H9 (cell line): ENCODE measurements around the gene ANO2. TPM values are rescaled to one million over a fixed set of nuclear protein-coding genes. Genes with fewer than 3 reads are reported as not detected.

Experiments
- DNase-seq: peaks from one replicate; pipeline ENCODE4 v3.0.0-alpha.2; 2017
- H2AFZ ChIP-seq: one replicate; pipeline ENCODE4 v1.6.1; 2013; ENCODE audit warnings: mild to moderate bottlenecking, low read length, control low read depth, moderate library complexity
- H2AK5ac ChIP-seq: 2 replicates; pipeline ENCODE4 v1.6.1; 2013; ENCODE audit warnings: low read length, control low read depth, mixed read lengths; ENCODE audit not compliant: insufficient read length
- H2BK120ac ChIP-seq: one replicate; pipeline ENCODE4 v1.6.1; 2013; ENCODE audit warnings: low read depth, mild to moderate bottlenecking, low read length, control low read depth, inconsistent platforms; ENCODE audit not compliant: poor library complexity, severe bottlenecking
- H2BK12ac ChIP-seq: 2 replicates; pipeline ENCODE4 v1.6.1; 2013; ENCODE audit warnings: low read length, control low read depth, mixed read lengths, low read depth; ENCODE audit not compliant: insufficient read length
- H2BK15ac ChIP-seq: 2 replicates; pipeline ENCODE4 v1.6.1; 2013; ENCODE audit warnings: low read depth, low read length, control low read depth
- H2BK20ac ChIP-seq: one replicate; pipeline ENCODE4 v1.6.1; 2013; ENCODE audit warnings: low read depth, mild to moderate bottlenecking, low read length, control low read depth, inconsistent platforms; ENCODE audit not compliant: poor library complexity, severe bottlenecking
- H2BK5ac ChIP-seq: 2 replicates; pipeline ENCODE4 v1.6.1; 2013; ENCODE audit warnings: low read length, control low read depth, mixed read lengths; ENCODE audit not compliant: insufficient read length
- H3K14ac ChIP-seq: 2 replicates; pipeline ENCODE4 v1.6.1; 2013; ENCODE audit warnings: low read length, control low read depth; ENCODE audit not compliant: insufficient read depth
- H3K18ac ChIP-seq: 2 replicates; pipeline ENCODE4 v1.6.1; 2013; ENCODE audit warnings: low read depth, mild to moderate bottlenecking, mixed read lengths, low read length, control low read depth; ENCODE audit not compliant: insufficient read length
- H3K23ac ChIP-seq: 2 replicates; pipeline ENCODE4 v1.6.1; 2013; ENCODE audit warnings: low read length, control low read depth, mixed read lengths, low read depth; ENCODE audit not compliant: insufficient read length
- H3K23me2 ChIP-seq: 2 replicates; pipeline ENCODE4 v1.6.1; 2013; ENCODE audit warnings: low read depth, mild to moderate bottlenecking, mixed read lengths, low read length, control low read depth; ENCODE audit not compliant: insufficient read length, poor library complexity, severe bottlenecking
- H3K27ac ChIP-seq: 2 replicates; pipeline ENCODE4 v1.5.1; 2013; ENCODE audit warnings: low read length, control low read depth, mixed read lengths, low read depth; ENCODE audit not compliant: insufficient read length
- H3K27me3 ChIP-seq: 2 replicates; pipeline ENCODE4 v1.6.1; 2013; ENCODE audit warnings: low read length, control low read depth, inconsistent platforms; ENCODE audit not compliant: insufficient read depth
- H3K4ac ChIP-seq: 2 replicates; pipeline ENCODE4 v1.6.1; 2013; ENCODE audit warnings: low read depth, mild to moderate bottlenecking, control low read depth, inconsistent platforms, low read length, moderate library complexity
- H3K4me1 ChIP-seq: 2 replicates; pipeline ENCODE4 v1.6.1; 2013; ENCODE audit warnings: low read length, control low read depth, inconsistent platforms; ENCODE audit not compliant: insufficient read depth
- H3K4me2 ChIP-seq: 2 replicates; pipeline ENCODE4 v1.6.1; 2013; ENCODE audit warnings: low read length, control low read depth, mixed read lengths; ENCODE audit not compliant: insufficient read length, insufficient read depth
- H3K56ac ChIP-seq: 2 replicates; pipeline ENCODE4 v1.6.1; 2013; ENCODE audit warnings: low read depth, mild to moderate bottlenecking, mixed read lengths, low read length, control low read depth; ENCODE audit not compliant: insufficient read length
- H3K79me1 ChIP-seq: 2 replicates; pipeline ENCODE4 v1.6.1; 2013; ENCODE audit warnings: low read depth, mild to moderate bottlenecking, moderate library complexity, low read length, control low read depth, inconsistent platforms; ENCODE audit not compliant: insufficient read depth, poor library complexity, severe bottlenecking
- H3K79me2 ChIP-seq: 2 replicates; pipeline ENCODE4 v1.6.1; 2013; ENCODE audit warnings: low read length, control low read depth, inconsistent platforms; ENCODE audit not compliant: insufficient read depth
- H3K9ac ChIP-seq: 2 replicates; pipeline ENCODE4 v1.6.1; 2013; ENCODE audit warnings: low read length, control low read depth, mixed read lengths; ENCODE audit not compliant: insufficient read length; ENCODE audit errors: extremely low read depth
- H3K9me3 ChIP-seq: one replicate; pipeline ENCODE4 v1.6.1; 2013; ENCODE audit warnings: low read depth, low read length, inconsistent platforms; ENCODE audit not compliant: control insufficient read depth
- H3T11ph ChIP-seq: one replicate; pipeline ENCODE4 v1.6.1; 2013; ENCODE audit warnings: mild to moderate bottlenecking, low read length, control low read depth, inconsistent platforms
- H4K20me1 ChIP-seq: one replicate; pipeline ENCODE4 v1.6.1; 2013; ENCODE audit not compliant: control insufficient read depth, insufficient read length, insufficient read depth
- H4K5ac ChIP-seq: 2 replicates; pipeline ENCODE4 v1.6.1; 2013; ENCODE audit warnings: low read depth, mild to moderate bottlenecking, mixed read lengths, low read length, control low read depth; ENCODE audit not compliant: insufficient read length
- H4K8ac ChIP-seq: replicated peaks from 2 replicates; pipeline ENCODE4 v1.6.1; 2013; ENCODE audit warnings: low read length, control low read depth, mixed read lengths, low read depth; ENCODE audit not compliant: insufficient read length
- H4K91ac ChIP-seq: 2 replicates; pipeline ENCODE4 v1.6.1; 2013; ENCODE audit warnings: low read depth, mild to moderate bottlenecking, moderate library complexity, mixed read lengths, low read length, control low read depth; ENCODE audit not compliant: insufficient read length
- H3K27ac Mint-ChIP-seq, 3 experiments: 2 replicates in 2 of 3; 3 replicates in 1 of 3; pipeline ENCODE4 v1.8.0; 2020 to 2021; ENCODE audit warnings: mixed read lengths in 3 of 3, mild to moderate bottlenecking in 1 of 3, moderate library complexity in 1 of 3
- H3K27me3 Mint-ChIP-seq: 2 replicates; pipeline ENCODE4 v1.8.0; 2021; ENCODE audit warnings: low read depth, mild to moderate bottlenecking, moderate library complexity, mixed read lengths
- H3K36me3 Mint-ChIP-seq, 3 experiments: 2 replicates in 2 of 3; 3 replicates in 1 of 3; pipeline ENCODE4 v1.8.0; 2020 to 2021; ENCODE audit warnings: low read depth in 3 of 3, mixed read lengths in 3 of 3; ENCODE audit not compliant: insufficient read depth in 1 of 3
- H3K4me1 Mint-ChIP-seq, 2 experiments: 2 replicates each; pipeline ENCODE4 v1.8.0; 2020; ENCODE audit warnings: mixed read lengths in 2 of 2
- H3K4me3 Mint-ChIP-seq, 2 experiments: 2 replicates in 1 of 2; 3 replicates in 1 of 2; pipeline ENCODE4 v1.8.0; 2020 to 2021; ENCODE audit warnings: mild to moderate bottlenecking in 2 of 2, mixed read lengths in 2 of 2, moderate library complexity in 1 of 2
- H3K9me3 Mint-ChIP-seq, 2 experiments: 2 replicates in 1 of 2; 3 replicates in 1 of 2; pipeline ENCODE4 v1.8.0; 2020; ENCODE audit warnings: mild to moderate bottlenecking in 2 of 2, mixed read lengths in 2 of 2, moderate library complexity in 1 of 2
- CTCF ChIP-seq: fragments of 200-600 bp; sonication (generic); conservative IDR thresholded peaks from 3 replicates; pipeline ENCODE4 v1.8.0; 2021; ENCODE audit warnings: antibody characterized with exemption, mild to moderate bottlenecking
- WGBS: extraction: QIAGEN DNeasy Blood & Tissue Kit; methylation state at CpG from one replicate; pipeline ENCODE4 v1.1.7; 2013; ENCODE audit warnings: missing lambda C conversion rate, low lambda C conversion rate, mixed read lengths; ENCODE audit not compliant: insufficient read length; ENCODE audit errors: extremely low coverage; 5-methylcytosine and 5-hydroxymethylcytosine counted together
- total RNA-seq: library from RNA; stranded (reverse); gene quantifications from 2 replicates; pipeline ENCODE4 v1.2.1, GENCODE V29; 2021

The ANO2 gene
- total RNA-seq, 1 experiment from 2014 or later = 3.8 TPM

- no peak for TF ChIP-seq CTCF
- Histone ChIP-seq H3K18ac (no peak overlapping the region), H2BK20ac (no peak overlapping the region), H3K27me3 (no peaks in the 10 kb centered on the region), H3K4me1 (0 out of 2 replicates have a peak, but pooled peaks cover 2% of the 10 kb centered on the region), H2BK120ac (no peak overlapping the region), H3K23ac (no peak overlapping the region), H2BK12ac (no peak overlapping the region), H3K79me1 (no peaks in the 10 kb centered on the region), H3K79me2 (no peaks in the 10 kb centered on the region), H3K14ac (no peak overlapping the region), H4K5ac (no peak overlapping the region), H3K27ac (no peak overlapping the region), H3T11ph (no peak overlapping the region), H2AFZ (no peak overlapping the region), H4K8ac (no peak overlapping the region), H3K23me2 (no peaks in the 10 kb centered on the region), H2BK15ac (no peak overlapping the region), H3K4ac (no peak overlapping the region), H3K56ac (no peak overlapping the region), H4K91ac (no peak overlapping the region), H3K4me2 (no peak overlapping the region), H3K9me3 (no peaks in the 10 kb centered on the region), H2AK5ac (no peak overlapping the region), H4K20me1 (no peaks in the 10 kb centered on the region), H2BK5ac (no peak overlapping the region), H3K9ac (no peak overlapping the region)
- Mint-ChIP-seq H3K27me3 (peaks cover 3% of the 10 kb centered on the region; the same call in 1 of the 2 replicates), H3K4me3 (no peak overlapping the region), H3K36me3 (no peaks in the 10 kb centered on the region), H3K4me1 (peaks cover 18 to 38% of the 10 kb centered on the region in 2 experiments), H3K9me3 (no peaks in the 10 kb centered on the region), H3K27ac (no peak overlapping the region; a peak in 1 of 7 replicates)
- WGBS = no CpG with 5 or more reads among the region's 3 CpGs
- no peak for DNase-seq
Observed at GRCh38 chr12:5989621-5990020, 44.6 kb upstream of the ANO2 start.
